ENCODE measurements around the gene C4orf51. TPM values are rescaled to one million over a fixed set of nuclear protein-coding genes. Genes with fewer than 3 reads are reported as not detected.

The C4orf51 gene
- total RNA-seq, 1 experiment from 2014 or later, result not detected

DNA sequence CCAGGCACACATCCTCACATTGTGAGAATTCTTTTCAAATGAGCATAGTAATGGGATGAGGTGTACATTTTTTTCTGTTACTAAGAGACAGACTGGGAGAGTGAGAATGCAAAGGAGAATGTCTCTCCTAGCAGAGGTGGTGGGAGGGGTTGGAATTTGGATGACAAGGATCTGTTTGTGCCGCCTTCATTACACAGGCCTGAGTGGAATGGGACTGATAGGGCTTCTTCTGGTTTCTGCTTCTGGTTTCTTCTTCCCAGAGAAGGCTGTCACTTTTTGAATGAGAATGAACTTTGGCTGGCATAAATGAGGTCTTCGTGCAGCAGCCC is 55.4 kb downstream of the C4orf51 start:
- no TSS peak for BruUV-seq (replicated peaks)
- H3K27ac Mint-ChIP-seq (ENCODE audit: unreplicated experiment), result peak overlapping the region; percentile 94
- intact Hi-C loops (cut with micrococcal nuclease; ENCODE audit: unreplicated experiment), result loop anchor here (2.0 to 10.0 kb wide), 3 partner anchors 117 to 251 kb away; partner anchors contain the start of genes MMAA, SMAD1 and ZNF827
- CTCF ChIA-PET, result no interaction called here
- no peaks in the 10 kb centered on the region for H3K9me3 Mint-ChIP-seq (ENCODE audit: low read depth, unreplicated experiment)
- peak overlapping the region; percentile 59 for H3K4me3 Mint-ChIP-seq (ENCODE audit: low read depth, unreplicated experiment)
- TF ChIP-seq, protein P1, sequence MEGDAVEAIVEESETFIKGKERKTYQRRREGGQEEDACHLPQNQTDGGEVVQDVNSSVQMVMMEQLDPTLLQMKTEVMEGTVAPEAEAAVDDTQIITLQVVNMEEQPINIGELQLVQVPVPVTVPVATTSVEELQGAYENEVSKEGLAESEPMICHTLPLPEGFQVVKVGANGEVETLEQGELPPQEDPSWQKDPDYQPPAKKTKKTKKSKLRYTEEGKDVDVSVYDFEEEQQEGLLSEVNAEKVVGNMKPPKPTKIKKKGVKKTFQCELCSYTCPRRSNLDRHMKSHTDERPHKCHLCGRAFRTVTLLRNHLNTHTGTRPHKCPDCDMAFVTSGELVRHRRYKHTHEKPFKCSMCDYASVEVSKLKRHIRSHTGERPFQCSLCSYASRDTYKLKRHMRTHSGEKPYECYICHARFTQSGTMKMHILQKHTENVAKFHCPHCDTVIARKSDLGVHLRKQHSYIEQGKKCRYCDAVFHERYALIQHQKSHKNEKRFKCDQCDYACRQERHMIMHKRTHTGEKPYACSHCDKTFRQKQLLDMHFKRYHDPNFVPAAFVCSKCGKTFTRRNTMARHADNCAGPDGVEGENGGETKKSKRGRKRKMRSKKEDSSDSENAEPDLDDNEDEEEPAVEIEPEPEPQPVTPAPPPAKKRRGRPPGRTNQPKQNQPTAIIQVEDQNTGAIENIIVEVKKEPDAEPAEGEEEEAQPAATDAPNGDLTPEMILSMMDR (IDR thresholded peaks at IDR 0.05; ENCODE audit: unreplicated experiment), result no peak
- peaks cover 29% of the 10 kb centered on the region for H3K4me1 Mint-ChIP-seq (ENCODE audit: low read depth, unreplicated experiment)
- peak; percentile 54 for DNase-seq
- peaks cover 23% of the 10 kb centered on the region for H3K36me3 Mint-ChIP-seq (ENCODE audit: insufficient read depth, unreplicated experiment)
- H3K27me3 Mint-ChIP-seq (ENCODE audit: unreplicated experiment), result no peaks in the 10 kb centered on the region

DNA sequence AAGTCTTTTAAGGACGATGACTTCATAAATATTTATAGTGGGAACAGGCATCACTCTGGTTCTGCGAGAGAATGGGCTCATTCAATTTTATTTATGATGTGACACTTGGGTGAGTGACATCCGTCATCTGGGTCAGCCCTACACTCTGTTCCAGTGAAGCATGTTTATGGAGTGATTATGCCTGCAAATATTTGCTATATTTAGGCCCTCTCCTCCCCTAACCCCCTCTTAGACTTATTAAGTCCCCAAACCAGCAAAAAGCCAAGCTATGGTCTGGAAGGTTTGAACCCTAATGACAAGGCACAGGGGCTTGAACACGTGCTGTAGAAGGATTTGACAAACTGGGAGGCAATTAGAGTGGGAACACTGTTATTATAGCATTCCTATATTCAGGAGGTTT is 55.9 kb downstream of the C4orf51 start:
- H3K4me3 Mint-ChIP-seq (ENCODE audit: low read depth, unreplicated experiment), result peak overlapping the region; percentile 59
- TF ChIP-seq, protein P1 (IDR thresholded peaks at IDR 0.05; ENCODE audit: unreplicated experiment), result no peak
- CTCF ChIA-PET, result no interaction called here
- BruUV-seq (replicated peaks), result TSS peak; percentile 81
- no peaks in the 10 kb centered on the region for H3K9me3 Mint-ChIP-seq (ENCODE audit: low read depth, unreplicated experiment)
- H3K36me3 Mint-ChIP-seq (ENCODE audit: insufficient read depth, unreplicated experiment), result peaks cover 23% of the 10 kb centered on the region
- intact Hi-C loops (cut with micrococcal nuclease; ENCODE audit: unreplicated experiment), result loop anchor here (2.0 to 10.0 kb wide), 3 partner anchors 117 to 251 kb away; partner anchors contain the start of genes MMAA, SMAD1 and ZNF827
- no peaks in the 10 kb centered on the region for H3K27me3 Mint-ChIP-seq (ENCODE audit: unreplicated experiment)
- DNase-seq, result no peak
- peaks cover 25% of the 10 kb centered on the region for H3K4me1 Mint-ChIP-seq (ENCODE audit: low read depth, unreplicated experiment)
- H3K27ac Mint-ChIP-seq (ENCODE audit: unreplicated experiment), result peak overlapping the region; percentile 94

DNA sequence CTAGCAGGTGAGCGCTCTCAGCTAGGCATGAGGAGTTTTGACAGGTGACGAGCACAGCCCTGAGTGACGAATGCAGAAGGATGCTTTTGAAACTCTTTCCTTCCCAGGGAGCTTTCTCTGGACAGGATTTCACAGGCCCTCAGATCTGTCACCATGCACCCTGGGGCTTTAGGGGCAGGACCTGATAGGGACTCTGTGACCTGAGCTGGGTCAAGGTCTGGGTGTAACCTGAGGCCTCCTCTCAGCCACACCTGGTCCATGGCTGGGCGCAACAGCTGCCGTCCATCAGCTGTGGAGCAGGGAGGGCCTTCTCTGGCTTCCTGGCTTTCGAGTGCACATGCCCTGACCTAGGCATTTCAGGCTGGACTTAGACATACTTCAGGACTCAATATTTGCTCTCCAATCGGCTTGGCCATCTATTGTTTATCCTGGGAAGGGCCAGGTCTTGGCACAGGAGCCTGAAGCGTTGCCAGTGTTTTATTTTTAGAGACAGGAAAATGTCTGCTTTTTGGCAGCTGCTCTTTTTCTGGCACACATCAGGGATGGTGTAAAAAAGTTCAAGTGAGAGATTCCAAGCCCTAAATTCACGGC is 56.4 kb downstream of the C4orf51 start:
- H3K9me3 Mint-ChIP-seq (ENCODE audit: low read depth, unreplicated experiment), result no peaks in the 10 kb centered on the region
- DNase-seq, result no peak
- CTCF ChIA-PET, result no interaction called here
- peaks cover 23% of the 10 kb centered on the region for H3K36me3 Mint-ChIP-seq (ENCODE audit: insufficient read depth, unreplicated experiment)
- peak overlapping the region; percentile 94 for H3K27ac Mint-ChIP-seq (ENCODE audit: unreplicated experiment)
- BruUV-seq (replicated peaks), result no TSS peak
- H3K4me1 Mint-ChIP-seq (ENCODE audit: low read depth, unreplicated experiment), result peaks cover 20% of the 10 kb centered on the region
- H3K4me3 Mint-ChIP-seq (ENCODE audit: low read depth, unreplicated experiment), result no peak overlapping the region
- TF ChIP-seq, protein P1 (IDR thresholded peaks at IDR 0.05; ENCODE audit: unreplicated experiment), result no peak
- intact Hi-C loops (cut with micrococcal nuclease; ENCODE audit: unreplicated experiment), result loop anchor here (10.0 kb wide), 2 partner anchors 198 to 252 kb away; partner anchors contain the start of genes SMAD1 and ZNF827
- H3K27me3 Mint-ChIP-seq (ENCODE audit: unreplicated experiment), result no peaks in the 10 kb centered on the region

DNA sequence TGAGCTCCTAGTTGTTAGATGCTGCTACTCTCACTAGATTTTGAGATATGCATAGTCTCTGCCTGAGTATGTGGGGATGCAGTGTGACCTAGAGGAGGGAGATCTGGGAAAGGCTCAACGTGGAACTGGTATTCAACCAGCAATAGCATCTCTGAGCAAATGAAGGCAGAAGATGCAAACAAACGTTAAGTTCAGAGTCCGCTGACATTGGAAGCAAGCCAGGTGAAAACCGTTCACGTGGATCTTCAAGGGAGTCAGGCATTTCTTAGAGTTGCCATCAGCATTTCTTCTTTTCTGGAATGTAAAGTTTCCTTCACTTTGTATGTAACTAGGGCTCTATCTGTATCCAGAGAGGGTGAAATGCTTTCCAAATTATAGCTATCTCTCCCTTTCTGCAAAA is 59.9 kb downstream of the C4orf51 start:
- H3K36me3 Mint-ChIP-seq (ENCODE audit: insufficient read depth, unreplicated experiment), result peaks cover 2% of the 10 kb centered on the region
- H3K27me3 Mint-ChIP-seq (ENCODE audit: unreplicated experiment), result no peaks in the 10 kb centered on the region
- H3K27ac Mint-ChIP-seq (ENCODE audit: unreplicated experiment), result no peak overlapping the region
- no peak overlapping the region for H3K4me3 Mint-ChIP-seq (ENCODE audit: low read depth, unreplicated experiment)
- H3K4me1 Mint-ChIP-seq (ENCODE audit: low read depth, unreplicated experiment), result peaks cover 11% of the 10 kb centered on the region
- peak; percentile 10 for DNase-seq
- BruUV-seq (replicated peaks), result no TSS peak
- CTCF ChIA-PET, result interaction anchor here (0.6 kb wide), 1 partner anchor 30 kb away, joined by 5 read pairs; no protein-coding TSS in a partner anchor
- intact Hi-C loops (cut with micrococcal nuclease; ENCODE audit: unreplicated experiment), result loop anchor here (10.0 kb wide), 2 partner anchors 195 to 255 kb away; partner anchors contain the start of genes SMAD1 and ZNF827
- TF ChIP-seq, protein P1 (IDR thresholded peaks at IDR 0.05; ENCODE audit: unreplicated experiment), result no peak
- no peaks in the 10 kb centered on the region for H3K9me3 Mint-ChIP-seq (ENCODE audit: low read depth, unreplicated experiment)
